Measurements from ENCODE around the gene IGSF8. TPM values are rescaled to one million over a fixed set of nuclear protein-coding genes. Genes with fewer than 3 reads are reported as not detected.

Gene IGSF8
- polyA plus RNA-seq, 2 donors, result 12.6 to 16.1 TPM

DNA sequence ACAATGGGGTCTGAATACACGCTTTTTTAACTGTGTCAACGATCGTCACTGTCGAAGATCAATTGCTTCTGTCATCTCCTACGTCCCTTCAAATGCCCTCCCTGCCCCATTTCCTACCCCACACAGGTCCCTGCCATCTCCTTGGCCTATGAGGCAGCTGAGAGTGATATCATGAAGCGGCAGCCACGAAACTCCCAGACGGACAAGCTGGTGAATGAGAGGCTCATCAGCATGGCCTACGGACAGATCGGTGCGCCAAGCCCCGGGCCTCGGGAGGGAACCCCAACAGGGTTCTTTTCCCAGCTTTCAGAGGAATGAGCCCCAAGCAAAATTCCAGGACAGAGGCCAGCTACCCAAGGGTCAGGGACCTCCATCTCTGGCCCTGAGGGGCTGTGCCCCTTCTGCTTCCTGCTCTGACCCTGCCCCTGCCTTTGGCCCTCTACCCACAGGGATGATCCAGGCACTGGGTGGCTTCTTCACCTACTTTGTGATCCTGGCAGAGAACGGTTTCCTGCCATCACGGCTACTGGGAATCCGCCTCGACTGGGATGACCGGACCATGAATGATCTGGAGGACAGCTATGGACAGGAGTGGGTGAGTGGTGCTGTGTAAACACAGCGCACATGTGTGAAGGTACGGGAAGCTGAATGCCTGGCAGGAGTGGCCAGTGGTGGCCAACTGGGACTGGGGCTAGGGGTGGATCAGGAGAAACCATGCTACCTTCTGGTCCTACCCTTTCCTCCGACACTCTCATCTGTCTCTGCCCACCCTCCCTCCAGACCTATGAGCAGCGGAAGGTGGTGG is 37.9 kb upstream of the IGSF8 start:
- H3K4me1 ChIP-seq (ENCODE audit: control insufficient read depth in 2 of 2, insufficient read depth in 2 of 2, low read length in 1 of 2), result peaks cover 0 to 2% of the 10 kb centered on the region in 2 donors
- H3K9me3 ChIP-seq (ENCODE audit: control insufficient read depth in 2 of 2, insufficient read depth in 1 of 2, low read depth in 1 of 2, low read length in 1 of 2), result no peaks in the 10 kb centered on the region
- no peaks in the 10 kb centered on the region for H3K36me3 ChIP-seq (ENCODE audit: control insufficient read depth in 2 of 2, insufficient read depth in 2 of 2, low read length in 1 of 2)
- H3K27ac ChIP-seq (ENCODE audit: low read depth in 2 of 2, low read length in 1 of 2), result peak overlapping the region in 1 of 2 donors; percentile 37
- WGBS, 2 donors, result 90 to 92% methylated on average over 22 of the region's 22 CpGs
- no peak overlapping the region for H3K4me3 ChIP-seq (ENCODE audit: low read depth in 1 of 2, low read length in 2 of 2)
- no peaks in the 10 kb centered on the region for H3K27me3 ChIP-seq (ENCODE audit: control insufficient read depth in 1 of 2, insufficient read depth in 2 of 2, low read length in 2 of 2)

DNA sequence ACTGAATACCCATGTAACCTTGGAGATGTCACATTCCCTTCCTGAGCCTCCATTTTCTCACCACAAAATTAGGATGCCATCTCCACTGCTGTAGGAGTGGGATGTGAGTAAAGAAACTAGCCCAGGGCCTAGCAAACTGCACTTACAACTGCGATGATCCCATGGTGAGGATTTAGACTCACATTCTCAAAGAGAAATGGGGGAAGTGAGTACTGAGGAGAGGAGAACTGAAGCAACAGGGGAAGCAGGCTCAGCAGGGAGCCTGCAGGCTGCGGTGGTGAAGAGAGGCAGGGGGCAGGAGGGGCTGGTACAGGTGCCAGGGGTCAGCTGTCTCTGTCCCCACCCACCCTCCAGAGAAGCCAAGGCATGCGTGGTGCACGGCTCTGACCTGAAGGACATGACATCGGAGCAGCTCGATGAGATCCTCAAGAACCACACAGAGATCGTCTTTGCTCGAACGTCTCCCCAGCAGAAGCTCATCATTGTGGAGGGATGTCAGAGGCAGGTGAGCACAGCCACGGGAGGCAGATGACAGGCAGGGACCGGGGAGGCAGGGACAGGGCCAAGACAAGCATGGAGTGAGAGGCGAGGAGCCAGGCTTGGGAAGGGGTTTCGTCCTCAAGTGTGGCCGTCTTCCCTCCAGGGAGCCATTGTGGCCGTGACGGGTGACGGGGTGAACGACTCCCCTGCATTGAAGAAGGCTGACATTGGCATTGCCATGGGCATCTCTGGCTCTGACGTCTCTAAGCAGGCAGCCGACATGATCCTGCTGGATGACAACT is 36.6 kb upstream of the IGSF8 start:
- no peak overlapping the region for H3K4me3 ChIP-seq (ENCODE audit: low read depth in 1 of 2, low read length in 2 of 2)
- H3K27ac ChIP-seq (ENCODE audit: low read depth in 2 of 2, low read length in 1 of 2), result no peak overlapping the region

DNA sequence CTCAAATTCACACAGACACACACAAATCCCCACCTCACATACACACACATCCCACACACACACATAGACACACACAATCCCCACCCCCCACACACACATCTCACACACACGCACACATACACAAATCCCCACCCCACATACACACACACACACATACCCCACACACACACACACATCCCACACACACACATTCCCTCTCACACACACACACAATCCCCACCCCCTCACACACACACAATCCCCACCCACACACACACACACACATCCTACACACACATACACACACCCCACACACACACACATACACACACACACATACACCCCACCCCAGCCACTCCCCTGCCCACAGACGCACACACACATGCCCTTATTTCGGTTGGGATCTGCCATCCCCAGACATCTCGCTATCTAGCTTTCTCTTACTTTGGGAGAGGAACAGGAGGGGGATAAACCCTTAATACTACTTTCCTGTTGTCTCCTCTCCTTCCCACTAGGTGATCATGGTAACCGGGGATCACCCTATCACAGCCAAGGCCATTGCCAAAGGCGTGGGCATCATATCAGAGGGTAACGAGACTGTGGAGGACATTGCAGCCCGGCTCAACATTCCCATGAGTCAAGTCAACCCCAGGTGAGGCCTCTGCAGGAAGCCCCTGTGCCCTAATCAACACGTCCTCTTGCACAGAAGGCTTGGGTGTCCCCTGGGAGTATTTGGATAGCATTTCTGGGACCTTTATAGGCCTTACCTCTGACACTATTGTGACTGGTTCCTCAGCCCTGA is 35.8 kb upstream of the IGSF8 start:
- Histone ChIP-seq H3K27me3 (ENCODE audit: control insufficient read depth in 1 of 2, insufficient read depth in 2 of 2, low read length in 2 of 2) (no peaks in the 10 kb centered on the region), H3K4me1 (ENCODE audit: control insufficient read depth in 2 of 2, insufficient read depth in 2 of 2, low read length in 1 of 2) (peaks cover 0 to 5% of the 10 kb centered on the region in 2 donors), H3K27ac (ENCODE audit: low read depth in 2 of 2, low read length in 1 of 2) (no peak overlapping the region), H3K36me3 (ENCODE audit: control insufficient read depth in 2 of 2, insufficient read depth in 2 of 2, low read length in 1 of 2) (no peaks in the 10 kb centered on the region), H3K9me3 (ENCODE audit: control insufficient read depth in 2 of 2, insufficient read depth in 1 of 2, low read depth in 1 of 2, low read length in 1 of 2) (no peaks in the 10 kb centered on the region), H3K4me3 (ENCODE audit: low read depth in 1 of 2, low read length in 2 of 2) (no peak overlapping the region)
- 87 to 90% methylated on average over 9 of the region's 9 CpGs for WGBS, 2 donors

More for the DNA sequence above, 36.6 kb upstream of the IGSF8 start:
- 84 to 88% methylated on average over 20 of the region's 20 CpGs for WGBS, 2 donors
- no peaks in the 10 kb centered on the region for H3K9me3 ChIP-seq (ENCODE audit: control insufficient read depth in 2 of 2, insufficient read depth in 1 of 2, low read depth in 1 of 2, low read length in 1 of 2)
- H3K27me3 ChIP-seq (ENCODE audit: control insufficient read depth in 1 of 2, insufficient read depth in 2 of 2, low read length in 2 of 2), result no peaks in the 10 kb centered on the region
- no peaks in the 10 kb centered on the region for H3K36me3 ChIP-seq (ENCODE audit: control insufficient read depth in 2 of 2, insufficient read depth in 2 of 2, low read length in 1 of 2)
- peaks cover 0 to 5% of the 10 kb centered on the region in 2 donors for H3K4me1 ChIP-seq (ENCODE audit: control insufficient read depth in 2 of 2, insufficient read depth in 2 of 2, low read length in 1 of 2)

DNA sequence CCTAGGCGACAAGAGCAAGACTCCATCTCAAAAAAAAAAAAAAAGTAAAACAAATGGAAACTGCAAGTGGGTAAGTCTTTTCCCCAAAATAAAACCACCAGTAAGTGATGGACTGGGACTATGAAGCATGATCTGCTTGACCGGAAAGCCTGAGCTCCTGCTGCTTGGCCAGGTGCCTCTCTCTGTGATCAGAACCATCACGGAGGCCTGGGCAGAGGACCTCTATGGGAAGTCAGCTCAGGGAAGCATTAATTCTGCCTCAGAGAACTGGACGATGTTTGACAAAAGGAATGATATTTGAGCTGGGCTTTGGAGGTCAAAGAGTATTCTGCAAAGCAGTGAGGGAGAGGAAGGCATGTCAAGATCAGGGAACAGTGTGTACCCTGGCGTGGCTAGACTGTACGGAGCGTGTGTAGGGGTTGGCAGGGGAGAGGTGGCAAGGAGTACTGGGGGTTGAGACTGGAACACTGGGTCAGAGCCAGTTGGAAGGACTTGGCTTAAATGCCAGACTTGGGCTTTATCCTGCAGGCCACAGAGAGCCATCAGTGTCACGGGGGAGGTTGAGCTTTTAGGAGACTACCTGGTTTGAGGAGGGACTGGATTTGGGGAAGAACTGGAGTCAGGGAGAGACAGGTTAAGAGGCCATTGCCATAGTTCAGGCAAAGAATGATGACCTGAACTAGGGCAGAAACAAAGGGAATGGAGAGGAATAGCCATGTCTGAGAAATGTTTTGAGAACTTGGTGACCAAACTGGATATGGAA is 33.6 kb upstream of the IGSF8 start:
- H3K36me3 ChIP-seq (ENCODE audit: control insufficient read depth in 2 of 2, insufficient read depth in 2 of 2, low read length in 1 of 2), result no peaks in the 10 kb centered on the region
- no peaks in the 10 kb centered on the region for H3K27me3 ChIP-seq (ENCODE audit: control insufficient read depth in 1 of 2, insufficient read depth in 2 of 2, low read length in 2 of 2)
- H3K27ac ChIP-seq (ENCODE audit: low read depth in 2 of 2, low read length in 1 of 2), result peak overlapping the region in 1 of 2 donors; percentile 37
- H3K9me3 ChIP-seq (ENCODE audit: control insufficient read depth in 2 of 2, insufficient read depth in 1 of 2, low read depth in 1 of 2, low read length in 1 of 2), result no peaks in the 10 kb centered on the region
- WGBS, 2 donors, result 68 to 75% methylated on average over 8 of the region's 8 CpGs
- H3K4me1 ChIP-seq (ENCODE audit: control insufficient read depth in 2 of 2, insufficient read depth in 2 of 2, low read length in 1 of 2), result peaks cover 0 to 3% of the 10 kb centered on the region in 2 donors
- no peak overlapping the region for H3K4me3 ChIP-seq (ENCODE audit: low read depth in 1 of 2, low read length in 2 of 2)

DNA sequence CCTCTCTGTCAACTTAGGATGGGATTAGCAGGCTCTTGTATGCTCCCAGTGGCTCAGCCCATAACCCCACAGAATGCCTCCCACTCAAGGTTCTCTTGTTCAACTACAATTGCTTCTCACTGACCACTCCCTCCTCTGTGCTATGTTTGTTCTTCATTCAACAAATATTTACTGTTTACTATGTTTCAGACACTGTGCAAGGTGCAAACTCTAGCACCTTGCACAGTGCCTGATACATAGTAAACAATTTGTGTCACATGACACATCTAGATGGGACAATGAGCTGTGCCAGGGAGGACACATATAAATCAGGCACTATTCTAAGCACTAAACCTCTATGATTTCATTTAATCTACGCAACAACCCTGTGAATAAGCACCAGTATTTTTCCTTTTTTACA is 32.5 kb upstream of the IGSF8 start:
- 93 to 94% methylated on average over 1 of the region's 1 CpG for WGBS, 2 donors
- H3K27me3 ChIP-seq (ENCODE audit: control insufficient read depth in 1 of 2, insufficient read depth in 2 of 2, low read length in 2 of 2), result no peaks in the 10 kb centered on the region
- H3K4me3 ChIP-seq (ENCODE audit: low read depth in 1 of 2, low read length in 2 of 2), result no peak overlapping the region

DNA sequence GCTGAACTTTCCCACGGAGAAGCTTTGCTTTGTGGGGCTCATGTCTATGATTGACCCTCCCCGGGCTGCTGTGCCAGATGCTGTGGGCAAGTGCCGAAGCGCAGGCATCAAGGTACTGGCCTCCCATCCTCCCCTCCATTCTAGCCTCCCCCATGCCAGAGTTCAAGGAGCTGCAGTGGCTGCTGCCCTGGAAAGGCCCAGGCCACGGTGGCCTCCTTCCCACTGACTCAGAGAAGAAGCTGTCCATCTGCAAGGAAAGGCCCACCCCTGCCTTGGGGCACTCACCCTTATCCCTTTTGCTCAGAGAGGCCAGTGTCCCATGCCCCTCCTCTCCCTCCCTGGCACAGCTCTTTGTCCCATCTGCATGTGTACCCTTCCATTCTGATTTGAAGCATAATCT is 32.1 kb upstream of the IGSF8 start:
- peak overlapping the region in 1 of 2 donors; percentile 47 for H3K27ac ChIP-seq (ENCODE audit: low read depth in 2 of 2, low read length in 1 of 2)
- WGBS, 2 donors, result 87 to 92% methylated on average over 5 of the region's 5 CpGs
- H3K36me3 ChIP-seq (ENCODE audit: control insufficient read depth in 2 of 2, insufficient read depth in 2 of 2, low read length in 1 of 2), result no peaks in the 10 kb centered on the region
- no peak overlapping the region for H3K4me3 ChIP-seq (ENCODE audit: low read depth in 1 of 2, low read length in 2 of 2)
- no peaks in the 10 kb centered on the region for H3K27me3 ChIP-seq (ENCODE audit: control insufficient read depth in 1 of 2, insufficient read depth in 2 of 2, low read length in 2 of 2)
- peaks cover 0 to 7% of the 10 kb centered on the region in 2 donors for H3K4me1 ChIP-seq (ENCODE audit: control insufficient read depth in 2 of 2, insufficient read depth in 2 of 2, low read length in 1 of 2)
- H3K9me3 ChIP-seq (ENCODE audit: control insufficient read depth in 2 of 2, insufficient read depth in 1 of 2, low read depth in 1 of 2, low read length in 1 of 2), result no peaks in the 10 kb centered on the region

More for the DNA sequence above, 32.5 kb upstream of the IGSF8 start:
- Histone ChIP-seq H3K9me3 (ENCODE audit: control insufficient read depth in 2 of 2, insufficient read depth in 1 of 2, low read depth in 1 of 2, low read length in 1 of 2) (no peaks in the 10 kb centered on the region), H3K27ac (ENCODE audit: low read depth in 2 of 2, low read length in 1 of 2) (peak overlapping the region in 1 of 2 donors; percentile 47), H3K36me3 (ENCODE audit: control insufficient read depth in 2 of 2, insufficient read depth in 2 of 2, low read length in 1 of 2) (no peaks in the 10 kb centered on the region), H3K4me1 (ENCODE audit: control insufficient read depth in 2 of 2, insufficient read depth in 2 of 2, low read length in 1 of 2) (peaks cover 0 to 3% of the 10 kb centered on the region in 2 donors)

DNA sequence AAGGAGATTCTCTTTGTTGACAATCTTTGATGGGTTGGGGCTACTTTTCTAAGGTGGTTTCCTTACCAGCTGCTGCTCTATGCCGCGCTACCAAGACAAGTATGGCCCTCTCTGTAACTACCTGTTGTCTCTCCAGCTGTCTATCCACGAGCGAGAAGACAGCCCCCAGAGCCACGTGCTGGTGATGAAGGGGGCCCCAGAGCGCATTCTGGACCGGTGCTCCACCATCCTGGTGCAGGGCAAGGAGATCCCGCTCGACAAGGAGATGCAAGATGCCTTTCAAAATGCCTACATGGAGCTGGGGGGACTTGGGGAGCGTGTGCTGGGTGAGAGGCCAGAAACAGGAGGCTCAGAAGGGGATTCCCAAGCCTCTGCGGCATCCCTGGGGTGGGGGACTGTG is 31.5 kb upstream of the IGSF8 start:
- Histone ChIP-seq H3K27ac (ENCODE audit: low read depth in 2 of 2, low read length in 1 of 2) (peak overlapping the region in 1 of 2 donors; percentile 47), H3K9me3 (ENCODE audit: control insufficient read depth in 2 of 2, insufficient read depth in 1 of 2, low read depth in 1 of 2, low read length in 1 of 2) (no peaks in the 10 kb centered on the region), H3K4me3 (ENCODE audit: low read depth in 1 of 2, low read length in 2 of 2) (no peak overlapping the region), H3K27me3 (ENCODE audit: control insufficient read depth in 1 of 2, insufficient read depth in 2 of 2, low read length in 2 of 2) (no peaks in the 10 kb centered on the region), H3K36me3 (ENCODE audit: control insufficient read depth in 2 of 2, insufficient read depth in 2 of 2, low read length in 1 of 2) (no peaks in the 10 kb centered on the region), H3K4me1 (ENCODE audit: control insufficient read depth in 2 of 2, insufficient read depth in 2 of 2, low read length in 1 of 2) (peaks cover 0 to 7% of the 10 kb centered on the region in 2 donors)
- 86 to 89% methylated on average over 11 of the region's 11 CpGs for WGBS, 2 donors

DNA sequence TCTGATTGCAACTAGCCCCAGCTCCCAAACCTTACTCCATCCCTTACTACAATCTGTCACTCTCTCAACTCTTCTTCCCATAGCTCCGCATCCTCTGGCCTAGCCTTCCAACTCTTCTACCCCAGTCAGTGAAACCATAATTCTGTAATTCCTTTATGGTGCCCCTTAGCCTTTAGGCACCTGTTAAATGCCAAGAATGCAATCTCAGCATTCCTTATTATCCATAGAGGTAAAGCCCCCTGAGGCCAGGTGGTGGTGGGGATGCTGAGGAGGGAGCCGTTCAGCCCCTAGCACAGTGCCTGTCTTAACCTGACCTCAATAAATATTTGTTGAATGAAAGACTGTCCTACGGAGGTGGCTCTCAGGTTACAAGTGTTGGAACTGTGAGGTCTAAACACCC is 31.1 kb upstream of the IGSF8 start:
- no peaks in the 10 kb centered on the region for H3K36me3 ChIP-seq (ENCODE audit: control insufficient read depth in 2 of 2, insufficient read depth in 2 of 2, low read length in 1 of 2)
- no peak overlapping the region for H3K27ac ChIP-seq (ENCODE audit: low read depth in 2 of 2, low read length in 1 of 2)
- H3K4me1 ChIP-seq (ENCODE audit: control insufficient read depth in 2 of 2, insufficient read depth in 2 of 2, low read length in 1 of 2), result peaks cover 0 to 7% of the 10 kb centered on the region in 2 donors
- WGBS, 2 donors, result 78 to 79% methylated on average over 3 of the region's 3 CpGs
- no peak overlapping the region for H3K4me3 ChIP-seq (ENCODE audit: low read depth in 1 of 2, low read length in 2 of 2)
- no peaks in the 10 kb centered on the region for H3K9me3 ChIP-seq (ENCODE audit: control insufficient read depth in 2 of 2, insufficient read depth in 1 of 2, low read depth in 1 of 2, low read length in 1 of 2)
- H3K27me3 ChIP-seq (ENCODE audit: control insufficient read depth in 1 of 2, insufficient read depth in 2 of 2, low read length in 2 of 2), result no peaks in the 10 kb centered on the region

DNA sequence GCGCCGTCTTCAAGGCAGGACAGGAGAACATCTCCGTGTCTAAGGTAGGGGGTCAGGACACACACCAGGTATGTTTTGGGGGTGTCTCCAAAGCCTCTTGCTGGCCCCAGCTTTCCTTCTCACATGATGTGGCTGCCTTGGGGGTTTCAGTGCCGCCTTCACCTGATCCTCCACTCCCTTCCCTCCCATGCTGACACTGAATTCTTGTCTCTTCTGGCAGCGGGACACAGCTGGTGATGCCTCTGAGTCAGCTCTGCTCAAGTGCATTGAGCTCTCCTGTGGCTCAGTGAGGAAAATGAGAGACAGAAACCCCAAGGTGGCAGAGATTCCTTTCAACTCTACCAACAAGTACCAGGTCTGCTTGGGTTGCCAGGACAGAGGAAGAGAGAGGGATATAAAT is 30.6 kb upstream of the IGSF8 start:
- H3K4me1 ChIP-seq (ENCODE audit: control insufficient read depth in 2 of 2, insufficient read depth in 2 of 2, low read length in 1 of 2), result peaks cover 0 to 7% of the 10 kb centered on the region in 2 donors
- no peaks in the 10 kb centered on the region for H3K36me3 ChIP-seq (ENCODE audit: control insufficient read depth in 2 of 2, insufficient read depth in 2 of 2, low read length in 1 of 2)
- H3K27me3 ChIP-seq (ENCODE audit: control insufficient read depth in 1 of 2, insufficient read depth in 2 of 2, low read length in 2 of 2), result no peaks in the 10 kb centered on the region
- H3K27ac ChIP-seq (ENCODE audit: low read depth in 2 of 2, low read length in 1 of 2), result no peak overlapping the region
- no peak overlapping the region for H3K4me3 ChIP-seq (ENCODE audit: low read depth in 1 of 2, low read length in 2 of 2)
- H3K9me3 ChIP-seq (ENCODE audit: control insufficient read depth in 2 of 2, insufficient read depth in 1 of 2, low read depth in 1 of 2, low read length in 1 of 2), result no peaks in the 10 kb centered on the region
- WGBS, 2 donors, result 93 to 94% methylated on average over 4 to 5 of the region's 5 CpGs
